Activated CD4-positive, alpha-beta T cell treated with anti-CD3 and anti-CD28 coated beads for 36 hours (primary cell): ENCODE data around the gene DACT2. TPM values are rescaled to one million over a fixed set of nuclear protein-coding genes. Genes with fewer than 3 reads are reported as not detected.

Experiments used
- ATAC-seq: fragments of 200-7000 bp; cut with Tn5 transposase; one replicate; pipeline ENCODE4 v1.10.0; 2021; ENCODE audit warnings: mild to moderate bottlenecking, moderate library complexity
- CTCF ChIA-PET: fragments of 350-600 bp; sonication (Branson Sonifier 250); formaldehyde crosslinking; loops from one replicate; lab custom pipeline; 2021; ENCODE audit warnings: antibody characterized with exemption; lab: Charles Lee
- POLR2A ChIA-PET: fragments of 350-600 bp; sonication (Branson Sonifier 250); formaldehyde crosslinking; loops from one replicate; lab custom pipeline; 2021; ENCODE audit warnings: antibody characterized with exemption, inconsistent platforms; lab: Charles Lee
- DNase-seq: peaks from one replicate; pipeline ENCODE4 v3.0.0-alpha.2; 2020
- H3K27ac Mint-ChIP-seq: one replicate; pipeline ENCODE4 v1.8.0; 2021; ENCODE audit warnings: mixed read lengths
- H3K27me3 Mint-ChIP-seq: one replicate; pipeline ENCODE4 v1.8.0; 2021; ENCODE audit warnings: mixed read lengths
- H3K36me3 Mint-ChIP-seq: one replicate; pipeline ENCODE4 v1.8.0; 2021; ENCODE audit warnings: low read depth, mixed read lengths
- H3K4me1 Mint-ChIP-seq: one replicate; pipeline ENCODE4 v1.8.0; 2021; ENCODE audit warnings: mixed read lengths
- H3K4me3 Mint-ChIP-seq: one replicate; pipeline ENCODE4 v1.8.0; 2021; ENCODE audit warnings: mild to moderate bottlenecking, moderate library complexity, mixed read lengths
- H3K9me3 Mint-ChIP-seq: one replicate; pipeline ENCODE4 v1.8.0; 2021; ENCODE audit warnings: low read depth, mixed read lengths
- intact Hi-C, 2 experiments: fragments of 100-400 bp; cut with DNase I in 1 of 2; cut with micrococcal nuclease in 1 of 2; formaldehyde crosslinking; loops; one replicate each; pipeline versions ENCODE4 v1.14.2 to v1.15.1; 2022 to 2024; cut with DNase I, micrococcal nuclease
- total RNA-seq, 2 experiments: library from RNA; stranded (reverse); gene quantifications; one replicate each; pipeline ENCODE4 v1.2.3, GENCODE V29; 2021

Gene DACT2
- total RNA-seq, 2 experiments from 2014 or later = 0.39 to 0.50 TPM

DNA sequence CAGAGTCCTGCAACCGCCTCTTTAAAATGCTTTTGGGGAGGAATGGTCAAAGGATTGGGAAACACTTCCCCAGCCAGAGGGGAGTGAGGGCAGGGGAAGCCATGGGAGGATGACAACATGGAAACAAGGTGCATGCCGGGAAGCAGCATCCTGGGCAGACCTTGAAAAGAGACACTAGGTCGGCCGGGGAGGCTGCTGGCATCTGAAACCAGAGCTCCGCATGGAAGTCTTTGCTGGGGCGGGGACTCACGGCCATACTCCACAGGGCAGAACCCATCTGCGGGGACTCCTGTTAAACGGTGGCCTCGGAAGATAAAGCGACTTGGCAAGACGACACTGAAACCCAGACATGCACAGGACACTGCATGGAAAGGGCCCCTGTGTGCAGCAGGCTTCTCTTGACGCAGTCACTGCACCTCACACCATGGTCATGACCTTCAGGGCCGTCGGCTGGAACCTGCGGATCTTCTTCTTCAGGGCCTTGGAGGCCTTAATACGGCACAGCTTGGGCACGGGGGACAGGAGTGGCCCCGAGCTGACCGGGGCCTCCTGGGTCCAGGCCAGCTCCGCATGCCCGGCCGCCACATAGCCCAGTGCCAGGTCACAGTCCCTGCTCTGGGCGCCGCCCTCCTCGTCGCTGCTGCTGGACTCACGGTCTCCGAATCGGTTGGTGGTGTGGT lies 12.4 kb downstream of the DACT2 start:
- DNase-seq (no peak), ATAC-seq (no peak)
- ChIA-PET POLR2A (no interaction called here), CTCF (no interaction called here)
- no peaks in the 10 kb centered on the region for H3K36me3 Mint-ChIP-seq
- intact Hi-C loops = no loop called here
- peaks cover 4% of the 10 kb centered on the region for H3K27me3 Mint-ChIP-seq
- H3K4me3 Mint-ChIP-seq = no peak overlapping the region
- no peaks in the 10 kb centered on the region for H3K4me1 Mint-ChIP-seq
- no peaks in the 10 kb centered on the region for H3K9me3 Mint-ChIP-seq
- H3K27ac Mint-ChIP-seq = no peak overlapping the region

DNA sequence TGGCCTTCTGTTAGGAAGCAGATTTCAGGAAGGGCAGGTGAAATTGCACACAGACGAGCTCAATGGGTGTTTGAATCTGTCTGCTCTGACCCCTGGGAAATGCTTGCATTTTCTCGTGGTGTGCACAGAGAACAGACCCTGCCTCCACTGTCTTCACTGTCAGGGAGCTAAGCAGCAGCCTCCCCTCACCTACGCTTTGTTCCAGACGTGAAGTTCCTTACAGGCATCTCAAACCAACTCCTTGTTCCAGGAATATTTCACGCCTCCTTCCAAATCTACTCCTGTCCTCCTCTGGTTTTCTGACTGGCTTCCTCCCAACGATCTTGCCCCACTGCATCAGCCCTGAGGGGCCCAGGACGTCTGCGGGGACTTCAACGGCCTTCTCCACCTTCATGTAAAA lies 13.7 kb downstream of the DACT2 start:
- ATAC-seq (no peak), DNase-seq (no peak)
- no peaks in the 10 kb centered on the region for H3K4me1 Mint-ChIP-seq
- H3K4me3 Mint-ChIP-seq = no peak overlapping the region
- no peaks in the 10 kb centered on the region for H3K36me3 Mint-ChIP-seq
- H3K9me3 Mint-ChIP-seq = no peaks in the 10 kb centered on the region
- POLR2A ChIA-PET = no interaction called here
- peaks cover 5% of the 10 kb centered on the region for H3K27me3 Mint-ChIP-seq
- CTCF ChIA-PET = no interaction called here
- intact Hi-C loops = no loop called here
- no peak overlapping the region for H3K27ac Mint-ChIP-seq

DNA sequence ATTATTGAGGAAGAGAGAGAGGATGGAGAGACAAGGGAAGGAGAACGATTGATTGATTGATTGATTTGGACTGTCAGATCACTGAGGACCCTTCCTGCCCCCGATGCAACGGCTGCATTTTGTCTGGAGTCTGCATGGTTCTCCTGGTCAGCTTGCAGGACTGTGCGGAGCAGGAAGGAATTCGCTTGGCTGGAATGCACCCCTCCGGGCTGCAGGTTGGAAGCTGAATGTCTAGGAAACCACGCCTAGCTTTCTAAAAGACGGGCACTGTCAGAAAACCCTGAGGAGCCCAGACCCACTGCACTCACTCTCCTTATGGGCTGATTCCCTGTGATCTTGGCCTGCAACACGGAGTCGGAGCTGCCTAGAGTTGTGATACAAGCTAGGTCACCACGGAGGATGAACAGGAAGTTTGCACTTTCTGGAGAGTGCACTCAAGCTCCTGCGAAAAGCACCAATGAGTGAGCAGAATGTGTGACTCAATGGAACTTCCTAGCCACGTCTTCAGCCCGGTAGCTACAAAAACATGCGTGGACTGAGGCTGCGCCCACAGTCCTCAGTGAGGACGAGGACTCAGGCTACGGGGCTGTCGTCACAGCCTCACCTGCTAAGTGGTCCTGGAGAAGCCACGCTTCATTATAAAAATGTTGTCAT lies 14.4 kb downstream of the DACT2 start:
- Mint-ChIP-seq H3K36me3 (no peaks in the 10 kb centered on the region), H3K4me3 (no peak overlapping the region), H3K27me3 (peaks cover 5% of the 10 kb centered on the region), H3K9me3 (no peaks in the 10 kb centered on the region), H3K4me1 (no peaks in the 10 kb centered on the region), H3K27ac (no peak overlapping the region)
- CTCF ChIA-PET = no interaction called here
- DNase-seq (no peak), ATAC-seq (no peak)
- POLR2A ChIA-PET = no interaction called here
- intact Hi-C loops = no loop called here

DNA sequence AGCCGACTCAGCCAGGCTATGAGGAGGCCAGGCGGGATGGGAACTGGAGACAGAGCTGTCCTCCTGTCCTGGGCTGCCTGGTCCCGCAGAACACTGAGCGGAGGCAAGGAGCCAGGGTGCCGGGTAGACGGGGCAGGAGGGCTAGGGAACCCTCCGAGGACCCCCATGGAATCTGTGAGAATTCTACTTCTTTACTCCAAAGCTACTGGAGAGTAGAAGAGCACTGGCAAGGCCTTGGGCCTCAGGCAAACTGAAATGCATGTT lies 14.9 kb downstream of the DACT2 start:
- POLR2A ChIA-PET = no interaction called here

DNA sequence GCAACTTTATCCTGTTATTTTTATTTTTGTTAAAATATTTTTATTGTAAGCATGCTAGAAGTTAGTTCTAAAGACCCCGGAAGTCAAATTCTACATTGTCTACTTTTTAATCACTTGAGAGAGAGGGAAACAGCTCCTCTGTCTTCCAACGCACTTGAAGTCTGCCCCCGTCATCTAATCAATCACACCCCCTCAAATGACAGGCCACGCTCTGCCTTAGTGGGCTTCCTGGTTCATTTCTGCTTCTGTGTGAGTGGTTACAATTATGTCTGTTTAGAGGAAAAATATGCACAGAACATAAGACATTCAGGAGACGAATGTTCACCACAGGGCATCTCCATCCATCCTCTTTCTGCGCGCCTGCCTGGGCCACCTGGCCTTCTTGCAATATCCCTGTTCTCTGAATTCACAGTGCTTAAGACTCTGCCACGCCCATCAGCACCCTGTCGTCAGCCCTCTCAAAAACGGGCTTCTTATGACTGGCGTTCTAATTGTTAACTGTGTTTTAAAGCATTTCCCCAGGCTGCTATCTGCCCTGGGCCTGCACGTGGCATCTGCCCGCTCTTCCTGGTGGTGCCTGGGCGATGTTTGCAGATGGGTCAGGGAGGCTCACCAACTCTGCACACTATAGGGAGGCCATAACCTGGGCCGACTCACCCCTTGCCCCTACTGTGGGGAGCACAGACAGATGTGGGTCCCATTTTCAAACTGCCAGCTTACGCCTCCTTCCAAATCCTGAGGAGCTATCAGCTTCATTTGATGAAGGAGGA lies 15.4 kb downstream of the DACT2 start:
- CTCF ChIA-PET = interaction anchor here (0.6 kb wide), 1 partner anchor 605 kb away, joined by 3 read pairs; no protein-coding TSS in a partner anchor

More for the DNA sequence above, 14.9 kb downstream of the DACT2 start:
- Mint-ChIP-seq H3K9me3 (no peaks in the 10 kb centered on the region), H3K27me3 (peaks cover 5% of the 10 kb centered on the region), H3K4me3 (no peak overlapping the region), H3K4me1 (no peaks in the 10 kb centered on the region), H3K36me3 (no peaks in the 10 kb centered on the region), H3K27ac (no peak overlapping the region)
- CTCF ChIA-PET = no interaction called here
- no peak for ATAC-seq
- no peak for DNase-seq
- intact Hi-C loops = no loop called here

DNA sequence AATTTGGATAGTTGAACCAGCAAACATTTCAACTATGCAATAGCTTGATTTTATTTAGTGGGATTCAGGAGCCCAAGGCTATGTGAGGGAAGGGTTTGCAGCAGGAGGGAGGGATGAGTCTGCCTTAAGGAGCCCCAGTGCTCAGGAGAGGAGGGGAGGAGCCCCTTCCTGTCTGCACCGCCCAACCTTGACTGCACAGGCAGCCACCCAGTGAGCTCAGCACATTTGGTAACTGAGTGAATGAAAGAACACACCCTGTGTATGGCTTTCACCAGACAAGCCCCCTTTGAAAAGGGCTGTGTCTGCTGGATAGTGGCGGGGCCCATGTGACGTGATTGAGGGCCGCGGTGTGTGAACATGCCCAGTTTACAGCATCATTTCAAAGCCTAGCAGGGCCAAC lies 17.0 kb downstream of the DACT2 start:
- H3K9me3 Mint-ChIP-seq = no peaks in the 10 kb centered on the region
- ATAC-seq (no peak), DNase-seq (no peak)
- no peak overlapping the region for H3K27ac Mint-ChIP-seq
- intact Hi-C loops = no loop called here
- H3K4me3 Mint-ChIP-seq = no peak overlapping the region
- CTCF ChIA-PET = no interaction called here
- H3K4me1 Mint-ChIP-seq = no peaks in the 10 kb centered on the region
- peaks cover 7% of the 10 kb centered on the region for H3K27me3 Mint-ChIP-seq
- H3K36me3 Mint-ChIP-seq = no peaks in the 10 kb centered on the region
- POLR2A ChIA-PET = no interaction called here

More for the DNA sequence above, 15.4 kb downstream of the DACT2 start:
- Mint-ChIP-seq H3K36me3 (no peaks in the 10 kb centered on the region), H3K4me1 (no peaks in the 10 kb centered on the region), H3K27ac (no peak overlapping the region), H3K9me3 (no peaks in the 10 kb centered on the region), H3K4me3 (no peak overlapping the region), H3K27me3 (peaks cover 5% of the 10 kb centered on the region)
- ATAC-seq (no peak), DNase-seq (no peak)
- POLR2A ChIA-PET = no interaction called here
- intact Hi-C loops = no loop called here

DNA sequence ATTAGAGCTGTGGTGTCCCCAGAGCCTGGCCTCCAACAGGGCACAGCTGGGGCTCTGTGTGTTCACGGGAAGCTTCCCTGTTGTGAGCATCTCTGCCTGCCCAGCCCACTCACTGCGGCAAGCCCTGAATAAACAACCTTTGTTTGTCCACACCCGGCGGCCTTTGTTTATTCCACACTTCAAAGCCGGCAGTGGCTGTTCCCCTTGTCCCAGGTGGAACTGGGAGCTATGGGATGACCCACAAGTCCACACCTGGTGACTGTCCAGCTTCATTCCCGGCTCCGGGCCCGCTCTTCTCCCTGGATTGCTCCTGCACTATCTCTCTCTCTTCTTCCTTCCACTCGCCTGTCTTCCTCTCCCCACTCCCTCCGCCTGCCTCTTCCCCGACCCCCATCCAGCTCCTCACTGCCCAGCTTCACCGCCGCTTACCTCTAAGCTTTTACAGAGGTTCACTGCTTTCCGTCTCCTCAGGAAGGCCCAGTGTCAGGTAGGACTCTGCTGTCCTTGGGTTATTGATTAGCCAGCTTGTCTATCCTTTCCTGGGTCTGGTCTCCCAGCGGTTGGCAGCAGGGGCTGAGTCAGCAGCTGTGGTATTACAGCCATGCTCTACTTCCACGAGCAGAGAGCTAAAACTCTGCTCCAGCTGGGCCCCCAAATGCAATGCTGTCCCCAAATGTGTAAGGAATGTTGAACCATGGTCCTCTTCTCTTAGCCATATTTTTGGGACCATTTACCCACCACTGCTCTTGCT lies 17.8 kb downstream of the DACT2 start:
- H3K4me3 Mint-ChIP-seq = no peak overlapping the region
- ChIA-PET POLR2A (no interaction called here), CTCF (interaction anchor here (0.5 kb wide), 1 partner anchor 15 kb away, joined by 3 read pairs; no protein-coding TSS in a partner anchor)
- no peak for ATAC-seq
- no peaks in the 10 kb centered on the region for H3K4me1 Mint-ChIP-seq
- H3K36me3 Mint-ChIP-seq = no peaks in the 10 kb centered on the region
- peaks cover 9% of the 10 kb centered on the region for H3K27me3 Mint-ChIP-seq
- no peak overlapping the region for H3K27ac Mint-ChIP-seq
- intact Hi-C loops = no loop called here
- DNase-seq = no peak
- H3K9me3 Mint-ChIP-seq = no peaks in the 10 kb centered on the region

DNA sequence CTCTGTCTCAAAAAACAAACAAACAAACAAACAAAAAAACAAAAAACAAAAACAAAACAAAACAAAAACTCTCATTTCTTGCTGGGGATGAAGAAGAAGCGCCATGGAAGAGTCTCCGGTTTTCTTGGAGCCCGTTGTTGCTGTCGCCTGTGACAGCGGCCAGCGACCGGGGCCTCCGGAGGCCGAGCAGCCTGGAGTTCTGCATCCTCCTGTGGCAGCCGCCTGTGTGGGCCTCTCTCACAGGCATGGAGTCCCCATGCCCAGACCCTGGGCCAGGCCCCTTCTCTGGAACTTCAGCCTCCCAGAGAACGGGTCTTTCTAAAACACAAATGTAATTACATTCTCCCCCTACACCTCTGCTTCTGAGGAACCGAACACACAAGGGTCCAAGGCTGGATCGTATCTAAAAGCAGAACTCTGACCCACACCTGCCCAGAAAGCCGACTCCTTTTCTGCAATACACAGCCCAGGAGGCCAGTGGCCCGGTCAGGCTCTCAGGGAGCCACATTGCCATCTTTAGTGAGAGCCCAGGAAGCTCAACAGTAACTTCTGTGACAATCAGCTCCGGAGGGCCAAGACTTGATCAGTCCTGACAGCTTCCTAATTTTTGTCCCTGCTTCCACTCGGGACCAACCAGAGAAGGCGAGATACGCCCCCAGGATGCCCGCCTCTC lies 18.5 kb downstream of the DACT2 start:
- Mint-ChIP-seq H3K27me3 (peaks cover 15% of the 10 kb centered on the region), H3K4me3 (no peak overlapping the region), H3K4me1 (no peaks in the 10 kb centered on the region), H3K27ac (no peak overlapping the region), H3K36me3 (no peaks in the 10 kb centered on the region), H3K9me3 (no peaks in the 10 kb centered on the region)
- intact Hi-C loops = no loop called here
- ChIA-PET CTCF (interaction anchor here (1.4 kb wide), 1 partner anchor 13 kb away, joined by 3 read pairs; no protein-coding TSS in a partner anchor), POLR2A (no interaction called here)
- DNase-seq = no peak
- no peak for ATAC-seq

DNA sequence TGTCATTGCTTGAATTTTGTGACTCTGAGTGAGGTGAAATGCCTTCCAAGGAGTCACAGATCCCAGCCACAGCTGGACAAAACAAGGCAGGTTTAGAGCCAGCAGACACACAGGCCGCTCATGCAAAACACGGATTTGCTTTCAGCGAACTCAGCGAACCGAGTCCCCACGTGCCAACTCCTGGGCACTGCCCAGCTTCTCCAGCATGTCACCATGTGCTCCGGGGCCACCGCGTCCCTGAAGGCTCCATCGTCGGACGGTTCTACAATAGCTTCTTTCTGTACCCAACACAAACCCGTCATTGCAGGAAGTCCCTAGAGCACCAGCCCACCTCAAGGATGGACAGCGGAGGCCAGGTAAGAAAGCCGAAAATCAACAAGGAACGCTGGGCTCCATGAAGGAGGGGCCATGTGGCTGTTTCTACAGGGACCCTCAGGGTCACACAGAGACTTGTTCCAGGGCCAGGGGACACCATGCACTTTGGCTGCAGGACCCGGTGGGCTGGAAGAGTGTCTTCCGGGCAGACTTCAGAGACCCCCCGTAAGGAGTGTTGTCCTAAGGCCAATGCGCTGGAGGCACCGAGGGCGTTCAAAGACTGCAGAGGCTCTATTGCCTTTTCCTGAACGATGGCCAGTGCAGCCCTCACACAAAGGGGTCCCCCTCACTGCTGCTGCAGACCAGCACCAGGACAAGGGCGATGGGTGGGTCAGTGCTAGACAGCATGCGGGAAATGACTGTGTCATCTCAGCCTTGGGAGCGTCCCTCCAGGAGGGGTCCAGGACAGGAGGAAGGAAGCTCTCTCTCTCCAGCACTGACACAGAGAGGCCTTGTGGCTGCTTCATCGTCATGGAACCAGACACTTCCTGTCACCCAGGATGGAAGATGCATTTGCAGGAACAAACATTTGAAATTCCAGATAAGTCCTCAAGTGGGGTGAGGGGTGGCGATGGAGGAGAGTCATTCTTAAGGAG lies 19.8 kb downstream of the DACT2 start:
- Mint-ChIP-seq H3K9me3 (no peaks in the 10 kb centered on the region), H3K27ac (no peak overlapping the region), H3K4me1 (no peaks in the 10 kb centered on the region), H3K4me3 (no peak overlapping the region), H3K36me3 (no peaks in the 10 kb centered on the region), H3K27me3 (peaks cover 18% of the 10 kb centered on the region)
- intact Hi-C loops = no loop called here
- DNase-seq (no peak), ATAC-seq (no peak)
- ChIA-PET CTCF (interaction anchor here (1.4 kb wide), 1 partner anchor 12 kb away, joined by 3 read pairs; no protein-coding TSS in a partner anchor), POLR2A (no interaction called here)

DNA sequence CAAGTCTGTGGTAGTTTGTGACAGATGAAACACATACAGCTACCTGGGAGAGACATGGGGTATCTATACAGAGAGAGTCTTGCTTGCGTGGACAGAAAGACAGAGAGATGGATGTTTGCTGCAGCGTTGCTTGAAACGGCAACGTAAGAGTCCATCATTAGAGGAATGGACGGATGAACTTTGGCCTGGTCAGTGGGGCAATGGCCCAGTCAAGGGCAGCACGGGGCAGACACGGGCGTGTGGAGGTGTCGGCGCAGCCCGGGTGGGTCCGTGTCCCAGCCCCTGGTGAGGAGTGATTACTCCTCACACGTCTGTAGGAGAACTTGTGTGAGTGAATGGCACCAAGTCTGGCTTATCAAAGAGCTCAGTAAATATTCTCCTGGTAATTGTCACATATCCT lies 21.9 kb downstream of the DACT2 start:
- Mint-ChIP-seq H3K9me3 (no peaks in the 10 kb centered on the region), H3K27me3 (peaks cover 24% of the 10 kb centered on the region), H3K27ac (no peak overlapping the region), H3K4me1 (no peaks in the 10 kb centered on the region), H3K36me3 (no peaks in the 10 kb centered on the region), H3K4me3 (no peak overlapping the region)
- ATAC-seq (no peak), DNase-seq (no peak)
- ChIA-PET CTCF (interaction anchor here (0.6 kb wide), 1 partner anchor 53 kb away, joined by 3 read pairs; no protein-coding TSS in a partner anchor), POLR2A (no interaction called here)
- intact Hi-C loops = no loop called here
